Lung microvascular endothelial cell (primary cell): Measurements from ENCODE around the gene ELOVL6. TPM values are rescaled to one million over a fixed set of nuclear protein-coding genes. Genes with fewer than 3 reads are reported as not detected.
"Not testable (repeated sequence)": the region's sequence is repeated elsewhere in the genome, so short reads cannot be mapped to it uniquely, and the experiment has no call there.

Experiments used
- DNase-seq, 2 donors: peaks; one replicate each; pipeline versions ENCODE4 v3.0.0 to v3.0.0-alpha.2; 2010; ENCODE audit warnings: low read depth in 2 of 2
- total RNA-seq: library from RNA; depleted of rRNA; stranded (reverse); fragments of >200 nt; gene quantifications from 2 replicates; pipeline ENCODE4 v1.2.1, GENCODE V29; 2014

ELOVL6 gene
- total RNA-seq, 1 donor from 2014 or later: 0.99 TPM

GRCh38 chr4:110196871-110197528 is 1.4 kb downstream of the ELOVL6 start:
- DNase-seq: peak; percentile 40 to 51

DNA sequence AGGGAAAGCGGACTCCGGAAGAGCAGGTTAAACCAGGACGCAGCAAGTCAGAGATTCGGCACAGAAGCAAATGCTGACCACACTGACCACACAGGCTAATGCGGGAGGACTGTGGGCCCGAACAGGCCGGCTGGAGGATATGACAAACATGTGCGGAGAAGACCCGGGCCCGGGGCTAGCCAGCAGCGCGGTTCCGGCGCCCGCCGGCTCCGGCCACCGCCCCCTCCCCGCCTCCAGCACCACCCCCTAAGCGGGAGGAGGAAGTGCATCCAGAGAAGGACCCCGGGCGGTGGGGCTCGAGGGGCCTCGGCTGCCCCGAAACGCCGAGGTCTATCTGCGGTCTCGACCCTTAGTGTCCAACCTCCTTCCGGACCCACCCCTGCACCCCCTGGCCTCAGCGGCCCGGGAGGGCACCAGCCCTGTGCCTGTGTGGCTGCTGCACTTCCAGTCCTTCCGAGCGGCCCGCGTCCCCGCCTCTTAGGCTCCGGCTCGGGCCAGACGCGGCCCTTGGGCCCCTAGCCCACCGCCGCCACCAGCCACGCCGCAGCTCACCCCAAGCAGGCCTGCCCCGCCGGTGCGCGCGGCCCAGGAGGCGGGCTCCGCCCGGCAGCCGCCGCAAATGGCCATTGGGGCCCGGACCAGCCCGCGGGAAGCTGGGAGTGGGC is 2.1 kb downstream of the ELOVL6 start:
- DNase-seq: peak; percentile 48 to 57

DNA sequence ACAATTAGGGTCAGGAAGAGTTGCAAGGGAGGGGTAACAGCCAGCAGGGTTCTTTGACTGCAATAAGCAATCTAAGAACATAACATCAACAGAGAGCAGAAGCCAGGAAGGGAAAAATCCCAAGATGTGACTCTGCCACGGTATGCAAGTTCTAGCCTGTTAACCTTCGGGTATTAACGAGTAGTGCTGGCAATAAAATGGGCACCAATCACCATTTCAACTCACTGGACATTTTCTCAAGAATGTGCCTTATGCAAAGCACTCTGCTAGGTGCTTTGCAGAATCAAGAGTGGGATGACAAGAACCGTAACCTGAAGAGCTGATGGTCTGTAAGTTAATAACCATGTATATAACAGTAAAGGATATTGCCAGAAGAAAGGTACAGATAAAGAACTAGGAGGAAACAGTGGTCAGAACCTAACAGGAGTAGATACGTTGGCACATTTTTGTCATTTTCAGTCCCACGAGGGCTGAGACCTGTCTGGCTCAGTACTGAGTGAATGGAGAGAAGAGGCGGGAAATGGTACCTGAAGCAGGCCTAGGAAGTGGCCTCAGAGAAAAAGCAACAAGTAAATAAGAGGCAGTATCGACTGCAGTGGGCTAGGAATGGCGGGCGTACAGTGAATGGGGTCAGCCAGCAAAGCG is 2.7 kb downstream of the ELOVL6 start:
- peak in 1 of 2 donors; percentile 1 for DNase-seq

DNA sequence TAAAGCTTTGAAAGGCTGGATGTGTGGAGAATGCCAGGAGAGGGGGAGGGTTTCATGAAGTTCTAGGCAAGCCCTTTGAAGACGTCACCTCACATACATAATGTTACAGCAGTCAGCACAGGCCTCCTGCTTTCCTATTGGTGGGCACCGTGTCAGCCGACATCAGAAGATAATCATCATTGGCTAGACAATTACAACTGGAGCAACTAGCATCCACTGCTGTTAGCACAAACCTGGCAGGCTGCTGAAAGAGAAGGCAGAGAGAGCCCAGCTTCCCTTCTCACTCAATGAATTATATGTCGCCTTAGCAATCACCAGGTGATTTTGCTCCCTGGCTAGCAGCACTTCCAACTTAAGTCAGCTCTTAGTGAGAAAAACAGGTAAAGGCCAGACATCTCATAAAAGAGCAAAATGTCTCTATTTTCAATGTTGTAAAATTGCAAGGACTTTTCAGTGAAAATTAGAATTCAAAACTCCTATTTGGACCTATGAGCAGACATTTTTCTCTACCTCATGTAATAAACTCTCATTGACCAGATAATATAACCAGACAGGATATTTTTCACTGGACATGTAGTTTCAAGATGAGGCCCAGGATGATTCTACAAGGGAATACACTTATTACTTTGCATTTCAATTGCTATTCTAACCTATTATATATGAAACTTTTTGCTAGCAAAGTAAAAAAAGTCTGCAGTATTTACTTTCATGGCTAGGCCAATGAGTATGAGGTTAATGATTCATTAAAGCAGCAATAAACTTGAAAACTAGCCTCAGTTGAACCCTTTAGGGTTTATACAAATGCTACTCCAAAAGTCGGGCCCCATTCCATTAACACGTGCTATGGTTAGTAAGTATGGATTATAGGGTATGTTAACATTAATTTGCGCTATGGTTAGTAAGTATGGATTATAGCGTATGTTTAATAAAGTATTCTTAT is 4.3 kb downstream of the ELOVL6 start:
- peak; percentile 90 to 92 for DNase-seq

- not testable (repeated sequence) for DNase-seq
Measured at GRCh38 chr4:110193287-110193686, 5.1 kb downstream of the ELOVL6 start.

DNA sequence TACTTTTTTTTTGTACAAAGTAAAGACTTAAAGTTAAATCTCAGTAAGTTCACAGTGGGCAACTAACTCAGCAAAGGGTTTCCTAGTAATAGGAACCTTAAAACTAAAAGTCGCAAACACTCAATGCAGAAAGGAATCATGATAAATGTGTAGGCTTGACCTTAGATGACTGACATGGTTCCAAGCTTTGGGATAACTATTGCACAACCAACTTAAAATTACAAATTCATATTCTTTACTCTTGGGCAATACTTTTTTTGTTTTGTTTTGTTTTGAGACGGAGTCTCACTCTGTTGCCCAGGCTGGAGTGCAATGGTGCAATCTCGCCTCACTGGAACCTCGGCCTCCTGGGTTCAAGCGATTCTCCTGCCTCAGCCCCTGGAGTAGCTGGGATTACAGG is 8.2 kb downstream of the ELOVL6 start:
- DNase-seq: no peak

- DNase-seq: no peak
Measured at GRCh38 chr4:110188113-110188512, 10.3 kb downstream of the ELOVL6 start.

GRCh38 chr4:110184791-110185155 is 13.6 kb downstream of the ELOVL6 start:
- DNase-seq: peak in 1 of 2 donors; percentile 13

- DNase-seq: peak in 1 of 2 donors; percentile 59
Measured at GRCh38 chr4:110184140-110184790, 14.2 kb downstream of the ELOVL6 start.

- DNase-seq: no peak
Measured at GRCh38 chr4:110183643-110184042, 14.8 kb downstream of the ELOVL6 start.

- DNase-seq: no peak
Measured at GRCh38 chr4:110183058-110183457, 15.4 kb downstream of the ELOVL6 start.

DNA sequence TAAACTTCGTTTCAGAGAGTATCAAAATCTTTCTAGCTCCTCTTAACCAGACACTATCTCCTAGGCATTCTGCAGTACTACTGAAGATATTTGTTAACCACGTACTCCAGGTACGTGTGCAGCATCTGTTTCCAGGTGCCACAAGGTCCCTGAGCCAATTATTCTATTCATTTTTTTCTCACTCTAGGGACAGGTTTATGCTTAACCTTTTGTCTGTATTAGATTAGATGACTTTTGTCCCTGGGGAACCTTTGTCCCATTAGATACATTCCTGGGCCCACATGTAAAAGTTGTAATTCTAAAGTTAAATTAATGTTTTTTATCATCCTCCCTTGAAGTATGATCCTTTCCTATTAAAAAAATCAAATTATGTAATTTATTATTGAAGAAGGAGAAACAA is 16.5 kb downstream of the ELOVL6 start:
- DNase-seq: no peak

- no peak for DNase-seq
Measured at GRCh38 chr4:110175634-110176033, 22.8 kb downstream of the ELOVL6 start.

DNA sequence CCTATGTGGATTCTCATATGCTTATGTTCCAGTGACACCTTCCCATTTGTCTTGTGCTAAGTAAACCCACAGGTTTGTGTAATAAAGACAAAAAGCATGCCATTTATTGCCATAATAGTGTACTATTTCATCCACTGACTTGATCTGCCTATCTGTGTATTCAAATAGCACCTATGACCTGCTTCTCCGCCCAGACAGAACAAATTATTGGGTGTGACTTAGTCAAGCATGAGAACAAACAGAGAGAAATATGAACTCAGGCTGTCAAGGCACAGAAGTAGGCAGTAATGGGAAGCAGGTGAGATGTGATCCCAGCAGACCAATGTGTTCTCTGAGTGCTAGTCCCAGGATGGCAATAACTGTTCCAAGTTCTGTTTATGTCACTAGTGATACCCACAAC is 25.4 kb downstream of the ELOVL6 start:
- DNase-seq: no peak

GRCh38 chr4:110171971-110172370 is 26.4 kb downstream of the ELOVL6 start:
- no peak for DNase-seq

DNA sequence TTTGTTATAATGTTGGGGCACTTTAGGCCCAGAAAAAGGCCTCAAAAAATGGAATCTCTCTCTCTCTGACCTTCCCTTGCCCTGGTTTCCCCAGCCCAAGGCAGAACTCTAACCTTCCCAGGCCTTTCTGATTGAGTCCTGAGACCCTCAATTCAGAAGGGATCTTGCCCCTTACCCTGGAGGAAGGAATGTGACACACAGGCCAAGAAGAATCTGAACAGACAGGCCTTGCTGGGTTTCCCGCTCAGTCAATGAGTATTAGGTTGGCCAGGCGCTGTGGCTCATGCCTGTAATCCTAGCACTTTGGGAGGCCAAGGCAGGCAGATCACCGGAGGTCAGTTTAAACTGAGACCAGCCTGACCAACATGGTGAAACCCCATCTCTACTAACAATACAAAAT is 27.6 kb downstream of the ELOVL6 start:
- no peak for DNase-seq

- peak; percentile 25 to 83 for DNase-seq
Measured at GRCh38 chr4:110165382-110166286, 32.8 kb downstream of the ELOVL6 start.

DNA sequence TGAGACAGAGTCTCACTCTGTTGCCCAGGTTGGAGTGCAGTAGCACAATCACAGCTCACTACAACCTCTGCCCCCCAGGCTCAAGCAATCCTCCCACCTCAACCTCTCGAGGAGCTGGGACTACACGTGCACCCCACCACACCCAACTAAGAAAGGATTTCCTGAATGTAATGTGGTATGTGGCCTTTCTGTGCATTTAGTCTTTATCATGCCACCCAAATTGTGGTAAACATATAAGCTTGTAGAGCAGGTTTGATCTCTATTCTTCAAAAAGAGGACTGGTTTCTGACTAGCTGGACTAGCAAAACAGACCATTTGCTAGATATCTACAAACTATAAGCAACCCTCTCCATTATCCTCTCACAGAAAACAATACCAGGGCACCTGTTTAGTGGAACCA is 33.6 kb downstream of the ELOVL6 start:
- DNase-seq: no peak

- DNase-seq: no peak
Measured at GRCh38 chr4:110164251-110164650, 34.2 kb downstream of the ELOVL6 start.
